GM23338 (cell line): ENCODE measurements around the gene POLR3K. TPM values are rescaled to one million over a fixed set of nuclear protein-coding genes. Genes with fewer than 3 reads are reported as not detected.

Source experiments
- ATAC-seq: fragments of 200-7000 bp; cut with Tn5 transposase; 3 replicates; pipeline ENCODE4 v1.9.1; 2020
- DNase-seq: peaks from one replicate; pipeline ENCODE4 v3.0.0-alpha.2; 2015; ENCODE audit warnings: low spot score
- H2AFZ ChIP-seq: fragments of 200-600 bp; sonication (generic); 2 replicates; pipeline ENCODE4 v1.8.0; 2016; ENCODE audit warnings: antibody characterized with exemption, mild to moderate bottlenecking, moderate library complexity
- H3F3A ChIP-seq: fragments of 200-600 bp; sonication (generic); replicated peaks from 2 replicates; pipeline ENCODE4 v1.8.0; 2017; ENCODE audit warnings: antibody characterized with exemption, mixed run types, low read depth
- H3K27ac ChIP-seq: fragments of 200-600 bp; sonication (generic); 2 replicates; pipeline ENCODE4 v1.6.1; 2016; ENCODE audit warnings: low read depth
- H3K27me3 ChIP-seq: fragments of 200-600 bp; sonication (generic); 2 replicates; pipeline ENCODE4 v1.8.0; 2016; ENCODE audit warnings: mild to moderate bottlenecking, mixed run types, moderate library complexity; ENCODE audit not compliant: insufficient read depth
- H3K36me3 ChIP-seq: fragments of 200-600 bp; sonication (generic); 2 replicates; pipeline ENCODE4 v1.8.0; 2016; ENCODE audit warnings: mild to moderate bottlenecking; ENCODE audit not compliant: insufficient read depth
- H3K4me1 ChIP-seq: fragments of 200-600 bp; sonication (generic); 2 replicates; pipeline ENCODE4 v1.8.0; 2016; ENCODE audit warnings: mild to moderate bottlenecking, moderate library complexity; ENCODE audit not compliant: insufficient read depth
- H3K4me2 ChIP-seq: fragments of 200-600 bp; sonication (generic); 2 replicates; pipeline ENCODE4 v1.7.1; 2017; ENCODE audit warnings: mixed run types
- H3K4me3 ChIP-seq: fragments of 200-600 bp; sonication (generic); 2 replicates; pipeline ENCODE4 v1.6.1; 2016; ENCODE audit warnings: mixed run types
- H3K79me2 ChIP-seq: fragments of 200-600 bp; sonication (generic); replicated peaks from 2 replicates; pipeline ENCODE4 v1.8.0; 2017; ENCODE audit warnings: mild to moderate bottlenecking; ENCODE audit not compliant: insufficient read depth
- H3K9me2 ChIP-seq: fragments of 200-600 bp; sonication (generic); 2 replicates; pipeline ENCODE4 v1.8.0; 2017; ENCODE audit not compliant: insufficient read depth
- H4K20me1 ChIP-seq: fragments of 200-600 bp; sonication (generic); replicated peaks from 2 replicates; pipeline ENCODE4 v1.8.0; 2017; ENCODE audit warnings: mild to moderate bottlenecking; ENCODE audit not compliant: insufficient read depth
- H3K27ac Mint-ChIP-seq: 2 replicates; pipeline ENCODE4 v1.8.0; 2020; ENCODE audit warnings: inconsistent platforms, mild to moderate bottlenecking, moderate library complexity, mixed read lengths
- H3K27me3 Mint-ChIP-seq: 3 replicates; pipeline ENCODE4 v1.8.0; 2022; ENCODE audit warnings: low read depth, mild to moderate bottlenecking, moderate library complexity, mixed read lengths, inconsistent platforms; ENCODE audit not compliant: insufficient read depth, poor library complexity
- H3K36me3 Mint-ChIP-seq: 3 replicates; pipeline ENCODE4 v1.8.0; 2021; ENCODE audit warnings: low read depth, mild to moderate bottlenecking, inconsistent platforms, moderate library complexity, mixed read lengths
- H3K4me1 Mint-ChIP-seq: 3 replicates; pipeline ENCODE4 v1.8.0; 2020; ENCODE audit warnings: mild to moderate bottlenecking, inconsistent platforms, mixed read lengths
- H3K4me3 Mint-ChIP-seq: 3 replicates; pipeline ENCODE4 v1.8.0; 2021; ENCODE audit warnings: moderate library complexity, mild to moderate bottlenecking, inconsistent platforms, mixed read lengths
- H3K9me3 Mint-ChIP-seq: 3 replicates; pipeline ENCODE4 v1.8.0; 2020; ENCODE audit warnings: moderate library complexity, mild to moderate bottlenecking, inconsistent platforms, mixed read lengths
- CREB1 ChIP-seq: fragments of 250-450 bp; sonication (Bioruptor Pico); IDR thresholded peaks from 2 replicates; pipeline ENCODE4 v1.5.0; 2020; ENCODE audit warnings: low read depth, mild to moderate bottlenecking, moderate library complexity
- EZH2 ChIP-seq: fragments of 200-600 bp; sonication (generic); IDR thresholded peaks from one replicate; pipeline ENCODE4 v1.8.0; 2017; ENCODE audit warnings: antibody characterized with exemption, mild to moderate bottlenecking, low read depth; ENCODE audit not compliant: unreplicated experiment
- EZH2phosphoT487 ChIP-seq: fragments of 200-600 bp; sonication (generic); IDR thresholded peaks from one replicate; pipeline ENCODE4 v1.8.1; 2018; ENCODE audit warnings: antibody characterized with exemption; ENCODE audit not compliant: unreplicated experiment
- JUNB ChIP-seq: IDR thresholded peaks from one replicate; pipeline ENCODE4 v1.6.1; 2016; ENCODE audit warnings: antibody characterized with exemption; ENCODE audit not compliant: unreplicated experiment
- REST ChIP-seq: IDR thresholded peaks from one replicate; pipeline ENCODE4 v1.6.1; 2018; ENCODE audit warnings: antibody characterized with exemption; ENCODE audit not compliant: unreplicated experiment
- STAT1 ChIP-seq: IDR thresholded peaks from one replicate; pipeline ENCODE4 v1.6.1; 2016; ENCODE audit warnings: antibody characterized with exemption; ENCODE audit not compliant: unreplicated experiment
- ZNF114 ChIP-seq: fragments of 250-450 bp; sonication (Bioruptor Pico); IDR thresholded peaks from 2 replicates; pipeline ENCODE4 v1.5.0; 2020; ENCODE audit warnings: mild to moderate bottlenecking, moderate library complexity
- ZNF331 ChIP-seq: fragments of 250-450 bp; sonication (Bioruptor Pico); IDR thresholded peaks from 2 replicates; pipeline ENCODE4 v1.5.0; 2020; ENCODE audit warnings: low read depth, mild to moderate bottlenecking, moderate library complexity
- ZNF462 ChIP-seq: fragments of 250-450 bp; sonication (Bioruptor Pico); IDR thresholded peaks from 2 replicates; pipeline ENCODE4 v1.5.0; 2020; ENCODE audit warnings: mild to moderate bottlenecking, moderate library complexity
- polyA plus RNA-seq: library from polyadenylated mRNA; unstranded; fragments of >200 nt; fragmentation: Nextera tagmentation; extraction: Ambion mirVana; gene quantifications from 2 replicates; pipeline ENCODE4 v1.2.1, GENCODE V29; 2016
- total RNA-seq: library from RNA; depleted of rRNA; stranded (reverse); fragments of >200 nt; shearing (Covaris generic); gene quantifications from 2 replicates; pipeline ENCODE4 v1.2.3, GENCODE V29; 2014

The POLR3K gene
- total and polyA plus RNA-seq, 2 experiments from 2014 or later: 17.8 to 58.5 TPM

GRCh38 chr16:58491-59439 lies 5.4 kb upstream of the POLR3K start (continued):
- no peak for TF ChIP-seq STAT1

- H3F3A ChIP-seq: 0 out of 2 replicates have a peak, but pooled peaks cover 6% of the 10 kb centered on the region
Measured at GRCh38 chr16:57711-58110, 4.3 kb upstream of the POLR3K start.

GRCh38 chr16:56231-56927 lies 3.0 kb upstream of the POLR3K start:
- ATAC-seq (no peak), DNase-seq (no peak)
- Histone ChIP-seq H3K79me2 (peaks cover 27% of the 10 kb centered on the region), H4K20me1 (no peaks in the 10 kb centered on the region; the same call in 1 of the 2 replicates), H3K36me3 (peaks cover 7% of the 10 kb centered on the region; the same call in 1 of the 2 replicates), H3K27ac (no peak overlapping the region), H3K4me3 (no peak overlapping the region), H3K4me2 (no peak overlapping the region), H3F3A (0 out of 2 replicates have a peak, but pooled peaks cover 6% of the 10 kb centered on the region), H3K27me3 (no peaks in the 10 kb centered on the region), H3K9me2 (no peaks in the 10 kb centered on the region), H3K4me1 (peaks cover 2% of the 10 kb centered on the region; the same call in 1 of the 2 replicates), H2AFZ (no peak overlapping the region)
- Mint-ChIP-seq H3K9me3 (peaks cover 3% of the 10 kb centered on the region), H3K4me1 (peaks cover 4% of the 10 kb centered on the region; the same call in 2 of the 3 replicates), H3K27ac (no peak overlapping the region), H3K36me3 (peaks cover 70% of the 10 kb centered on the region), H3K27me3 (peaks cover 16% of the 10 kb centered on the region), H3K4me3 (peak overlapping the region; percentile 32; the same call in 2 of the 3 replicates)
- TF ChIP-seq ZNF462 (CRISPR knock-in tag) (no peak), REST (no peak)

More at GRCh38 chr16:57711-58110, 4.3 kb upstream of the POLR3K start:
- peaks cover 2% of the 10 kb centered on the region for H3K9me3 Mint-ChIP-seq
- no peak for DNase-seq
- no peak overlapping the region for H3K4me3 Mint-ChIP-seq
- ATAC-seq: no peak
- peaks cover 2% of the 10 kb centered on the region; the same call in 2 of the 3 replicates for H3K4me1 Mint-ChIP-seq
- no peak overlapping the region for H2AFZ ChIP-seq
- H3K79me2 ChIP-seq: peaks cover 14% of the 10 kb centered on the region
- TF ChIP-seq ZNF331 (CRISPR knock-in tag) (no peak), JUNB (no peak), CREB1 (CRISPR knock-in tag) (no peak), EZH2phosphoT487 (no peak), EZH2 (no peak), ZNF114 (CRISPR knock-in tag) (no peak)
- peaks cover 65% of the 10 kb centered on the region for H3K36me3 Mint-ChIP-seq
- no peak overlapping the region for H3K27ac ChIP-seq
- no peaks in the 10 kb centered on the region for H3K27me3 ChIP-seq
- no peaks in the 10 kb centered on the region for H3K4me1 ChIP-seq
- no peaks in the 10 kb centered on the region for H3K9me2 ChIP-seq
- no peak overlapping the region for H3K4me3 ChIP-seq
- H3K36me3 ChIP-seq: 0 out of 2 replicates have a peak, but pooled peaks cover 4% of the 10 kb centered on the region
- H3K27ac Mint-ChIP-seq: no peak overlapping the region
- no peaks in the 10 kb centered on the region for H4K20me1 ChIP-seq
- peaks cover 10% of the 10 kb centered on the region for H3K27me3 Mint-ChIP-seq
- H3K4me2 ChIP-seq: no peak overlapping the region
